ENCODE measurements around the gene A3GALT2.

A3GALT2 gene

DNA sequence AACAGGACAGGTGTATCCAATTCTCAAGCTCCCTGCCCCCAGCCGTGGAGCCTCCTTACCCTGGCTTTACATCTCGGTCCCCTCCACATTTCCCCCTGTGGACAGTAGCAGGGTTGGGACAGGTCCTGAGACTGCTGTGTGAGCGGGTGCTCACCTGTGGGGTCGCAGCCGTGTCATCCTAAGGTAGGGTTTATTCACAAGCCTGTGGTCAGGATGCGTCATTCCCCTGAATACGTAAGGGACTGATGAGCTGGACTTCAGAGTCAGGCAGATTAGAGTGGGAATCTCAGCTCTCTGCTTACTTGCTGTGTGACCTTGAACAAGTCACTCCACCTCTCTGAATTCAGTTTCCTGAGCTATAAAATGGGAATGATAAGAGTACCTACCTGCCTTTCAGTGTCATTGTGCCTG is 46.9 kb downstream of the A3GALT2 start:
- Histone ChIP-seq H3K27me3 (ENCODE audit: insufficient read depth, low read length) (no peaks in the 10 kb centered on the region), H3K4me3 (ENCODE audit: low read depth, low read length, poor library complexity, severe bottlenecking) (no peak overlapping the region), H3F3A (ENCODE audit: insufficient read depth, low read length) (no peaks in the 10 kb centered on the region), H3K4me2 (ENCODE audit: low read length) (no peak overlapping the region), H3K36me3 (ENCODE audit: insufficient read depth, low read length) (no peaks in the 10 kb centered on the region), H3K27ac (ENCODE audit: low read depth, low read length, poor library complexity, severe bottlenecking) (no peak overlapping the region), H2AFZ (ENCODE audit: low read length) (no peak overlapping the region), H3K4me1 (ENCODE audit: insufficient read depth, low read length, severe bottlenecking) (no peaks in the 10 kb centered on the region), H4K20me1 (ENCODE audit: insufficient read depth, low read length) (no peaks in the 10 kb centered on the region), H3K9me2 (ENCODE audit: low read depth, low read length) (no peaks in the 10 kb centered on the region), H3K9me3 (ENCODE audit: low read length) (no peaks in the 10 kb centered on the region), H3K9ac (ENCODE audit: low read length) (no peak overlapping the region), H3K79me2 (ENCODE audit: insufficient read depth, low read length) (no peaks in the 10 kb centered on the region)
- TF ChIP-seq, protein P1, sequence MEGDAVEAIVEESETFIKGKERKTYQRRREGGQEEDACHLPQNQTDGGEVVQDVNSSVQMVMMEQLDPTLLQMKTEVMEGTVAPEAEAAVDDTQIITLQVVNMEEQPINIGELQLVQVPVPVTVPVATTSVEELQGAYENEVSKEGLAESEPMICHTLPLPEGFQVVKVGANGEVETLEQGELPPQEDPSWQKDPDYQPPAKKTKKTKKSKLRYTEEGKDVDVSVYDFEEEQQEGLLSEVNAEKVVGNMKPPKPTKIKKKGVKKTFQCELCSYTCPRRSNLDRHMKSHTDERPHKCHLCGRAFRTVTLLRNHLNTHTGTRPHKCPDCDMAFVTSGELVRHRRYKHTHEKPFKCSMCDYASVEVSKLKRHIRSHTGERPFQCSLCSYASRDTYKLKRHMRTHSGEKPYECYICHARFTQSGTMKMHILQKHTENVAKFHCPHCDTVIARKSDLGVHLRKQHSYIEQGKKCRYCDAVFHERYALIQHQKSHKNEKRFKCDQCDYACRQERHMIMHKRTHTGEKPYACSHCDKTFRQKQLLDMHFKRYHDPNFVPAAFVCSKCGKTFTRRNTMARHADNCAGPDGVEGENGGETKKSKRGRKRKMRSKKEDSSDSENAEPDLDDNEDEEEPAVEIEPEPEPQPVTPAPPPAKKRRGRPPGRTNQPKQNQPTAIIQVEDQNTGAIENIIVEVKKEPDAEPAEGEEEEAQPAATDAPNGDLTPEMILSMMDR (IDR thresholded peaks at IDR 0.05; ENCODE audit: low read length), result no peak
- no peak for TF ChIP-seq EZH2 (IDR thresholded peaks at IDR 0.05; ENCODE audit: borderline replicate concordance, low read length)

DNA sequence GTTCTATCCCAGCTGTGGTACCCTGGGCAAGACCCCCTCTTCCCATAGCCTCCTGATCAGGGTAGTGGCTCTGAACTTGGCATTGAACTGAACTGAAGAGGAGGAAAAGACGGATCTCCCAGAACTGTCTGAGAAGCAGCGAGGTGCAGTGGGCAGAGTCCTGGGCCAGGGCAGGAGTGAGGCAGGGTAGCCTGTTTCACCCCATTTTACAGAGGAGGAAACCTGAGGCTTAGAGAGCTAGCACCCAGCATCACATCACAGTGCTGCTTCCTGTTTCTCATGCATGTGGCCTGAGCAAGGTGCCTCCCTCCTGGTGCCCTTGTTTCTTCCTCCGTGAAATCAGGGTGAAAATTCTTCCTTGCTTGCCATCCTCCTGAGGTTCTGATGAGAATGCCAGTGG is 47.5 kb downstream of the A3GALT2 start:
- Histone ChIP-seq H2AFZ (ENCODE audit: low read length) (no peak overlapping the region), H3K9ac (ENCODE audit: low read length) (no peak overlapping the region), H3K4me3 (ENCODE audit: low read depth, low read length, poor library complexity, severe bottlenecking) (no peak overlapping the region), H4K20me1 (ENCODE audit: insufficient read depth, low read length) (no peaks in the 10 kb centered on the region), H3K4me1 (ENCODE audit: insufficient read depth, low read length, severe bottlenecking) (no peaks in the 10 kb centered on the region), H3F3A (ENCODE audit: insufficient read depth, low read length) (no peaks in the 10 kb centered on the region), H3K27me3 (ENCODE audit: insufficient read depth, low read length) (no peaks in the 10 kb centered on the region), H3K36me3 (ENCODE audit: insufficient read depth, low read length) (no peaks in the 10 kb centered on the region), H3K9me3 (ENCODE audit: low read length) (no peaks in the 10 kb centered on the region), H3K27ac (ENCODE audit: low read depth, low read length, poor library complexity, severe bottlenecking) (no peak overlapping the region), H3K79me2 (ENCODE audit: insufficient read depth, low read length) (no peaks in the 10 kb centered on the region), H3K9me2 (ENCODE audit: low read depth, low read length) (no peaks in the 10 kb centered on the region), H3K4me2 (ENCODE audit: low read length) (no peak overlapping the region)
- TF ChIP-seq EZH2 (IDR thresholded peaks at IDR 0.05; ENCODE audit: borderline replicate concordance, low read length), result no peak
- TF ChIP-seq, protein P1 (IDR thresholded peaks at IDR 0.05; ENCODE audit: low read length), result no peak

DNA sequence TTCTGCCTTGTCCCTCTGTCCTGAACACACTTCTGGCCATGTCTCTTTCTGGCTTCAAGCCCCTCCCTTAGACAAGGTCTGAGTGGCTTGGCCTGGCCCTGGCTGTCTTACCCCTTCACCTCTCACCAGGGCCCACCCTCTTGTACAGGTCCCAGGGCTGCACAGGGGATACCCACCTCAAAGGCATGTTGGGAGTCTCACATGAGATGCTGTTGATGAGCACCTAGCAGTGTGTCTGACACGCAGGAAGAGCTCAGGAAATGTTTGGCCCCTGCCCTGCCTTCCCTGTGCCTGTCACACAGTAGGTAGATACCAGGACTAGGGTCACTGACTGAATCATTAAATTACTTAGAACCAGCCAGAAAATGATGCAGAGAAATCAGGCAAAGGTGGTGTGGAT is 48.0 kb downstream of the A3GALT2 start:
- Histone ChIP-seq H3K4me2 (ENCODE audit: low read length) (no peak overlapping the region), H3K36me3 (ENCODE audit: insufficient read depth, low read length) (no peaks in the 10 kb centered on the region), H3K79me2 (ENCODE audit: insufficient read depth, low read length) (no peaks in the 10 kb centered on the region), H3K9me2 (ENCODE audit: low read depth, low read length) (no peaks in the 10 kb centered on the region), H3K4me1 (ENCODE audit: insufficient read depth, low read length, severe bottlenecking) (no peaks in the 10 kb centered on the region), H2AFZ (ENCODE audit: low read length) (no peak overlapping the region), H4K20me1 (ENCODE audit: insufficient read depth, low read length) (no peaks in the 10 kb centered on the region), H3K27me3 (ENCODE audit: insufficient read depth, low read length) (no peaks in the 10 kb centered on the region), H3K9ac (ENCODE audit: low read length) (no peak overlapping the region), H3K9me3 (ENCODE audit: low read length) (no peaks in the 10 kb centered on the region), H3K27ac (ENCODE audit: low read depth, low read length, poor library complexity, severe bottlenecking) (no peak overlapping the region), H3K4me3 (ENCODE audit: low read depth, low read length, poor library complexity, severe bottlenecking) (no peak overlapping the region), H3F3A (ENCODE audit: insufficient read depth, low read length) (no peaks in the 10 kb centered on the region)
- TF ChIP-seq, protein P1 (IDR thresholded peaks at IDR 0.05; ENCODE audit: low read length), result no peak
- TF ChIP-seq EZH2 (IDR thresholded peaks at IDR 0.05; ENCODE audit: borderline replicate concordance, low read length), result no peak

Measured in OCI-LY1 (cell line).